ENCODE data around the gene DES. TPM values are rescaled to one million over a fixed set of nuclear protein-coding genes. Genes with fewer than 3 reads are reported as not detected.

Gene DES
- total RNA-seq, 1 donor from 2014 or later = not detected

DNA sequence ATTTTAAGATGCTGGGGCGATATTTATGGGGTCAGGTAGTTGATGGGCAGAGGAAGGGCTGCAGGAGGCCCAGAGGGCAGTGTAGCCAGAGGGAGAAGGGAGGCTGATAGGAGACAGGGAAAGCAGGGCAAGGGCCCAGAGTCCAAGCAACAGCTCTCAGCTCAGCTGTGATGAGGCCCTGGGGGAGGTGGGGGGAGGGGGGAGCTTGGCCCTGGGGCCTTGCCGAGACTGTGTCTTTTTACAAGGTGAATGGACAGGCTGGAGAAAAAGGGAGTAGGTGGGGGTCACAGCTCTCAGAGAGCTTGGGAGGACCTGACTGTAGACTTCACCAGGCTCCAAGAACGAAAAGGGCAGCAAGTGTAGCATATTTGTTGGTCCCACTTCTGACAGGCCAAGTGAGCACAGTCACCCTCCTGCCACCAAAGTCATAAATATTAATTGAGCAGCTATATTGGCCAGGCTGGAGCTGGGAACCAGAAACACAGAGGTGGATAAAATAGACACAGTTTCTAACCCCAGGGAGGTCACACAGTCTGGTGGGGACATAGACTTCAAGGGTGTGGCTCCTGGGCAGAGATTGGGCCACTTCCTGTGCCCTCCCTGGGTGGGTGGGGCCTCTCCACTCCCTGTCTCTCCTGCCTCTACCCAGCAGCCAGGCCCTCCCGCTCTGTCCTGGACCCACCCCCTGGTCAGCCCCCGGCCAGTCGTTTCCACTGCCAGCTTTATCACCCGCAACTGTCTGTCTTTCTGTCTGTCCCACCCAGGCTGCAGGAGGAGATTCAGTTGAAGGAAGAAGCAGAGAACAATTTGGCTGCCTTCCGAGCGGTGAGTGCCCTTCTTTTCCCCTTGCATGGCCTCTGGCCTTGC, 1.4 kb downstream of the DES start:
- DNase-seq (ENCODE audit: extremely low read depth, low read depth, low spot score) = no peak

DNA sequence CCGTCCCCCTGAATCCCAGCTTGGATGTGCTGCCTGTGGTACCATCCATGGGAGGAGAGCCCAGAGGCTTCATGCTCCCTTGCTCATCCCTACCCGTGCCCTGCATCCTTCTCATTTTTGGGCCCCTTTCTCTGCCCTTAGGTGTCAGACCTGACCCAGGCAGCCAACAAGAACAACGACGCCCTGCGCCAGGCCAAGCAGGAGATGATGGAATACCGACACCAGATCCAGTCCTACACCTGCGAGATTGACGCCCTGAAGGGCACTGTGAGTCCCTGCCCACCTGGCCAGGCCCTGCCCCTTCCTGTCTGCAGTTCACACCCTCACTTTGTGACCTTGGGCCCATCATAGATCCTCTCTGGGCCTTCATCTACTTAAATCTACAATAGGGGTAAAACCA, 2.5 kb downstream of the DES start:
- DNase-seq (ENCODE audit: extremely low read depth, low read depth, low spot score) = no peak

GRCh38 chr2:219421323-219421722, 3.1 kb downstream of the DES start:
- DNase-seq (ENCODE audit: extremely low read depth, low read depth, low spot score) = no peak

GRCh38 chr2:219422952-219423534, 4.9 kb downstream of the DES start:
- DNase-seq (ENCODE audit: extremely low read depth, low read depth, low spot score) = no peak

DNA sequence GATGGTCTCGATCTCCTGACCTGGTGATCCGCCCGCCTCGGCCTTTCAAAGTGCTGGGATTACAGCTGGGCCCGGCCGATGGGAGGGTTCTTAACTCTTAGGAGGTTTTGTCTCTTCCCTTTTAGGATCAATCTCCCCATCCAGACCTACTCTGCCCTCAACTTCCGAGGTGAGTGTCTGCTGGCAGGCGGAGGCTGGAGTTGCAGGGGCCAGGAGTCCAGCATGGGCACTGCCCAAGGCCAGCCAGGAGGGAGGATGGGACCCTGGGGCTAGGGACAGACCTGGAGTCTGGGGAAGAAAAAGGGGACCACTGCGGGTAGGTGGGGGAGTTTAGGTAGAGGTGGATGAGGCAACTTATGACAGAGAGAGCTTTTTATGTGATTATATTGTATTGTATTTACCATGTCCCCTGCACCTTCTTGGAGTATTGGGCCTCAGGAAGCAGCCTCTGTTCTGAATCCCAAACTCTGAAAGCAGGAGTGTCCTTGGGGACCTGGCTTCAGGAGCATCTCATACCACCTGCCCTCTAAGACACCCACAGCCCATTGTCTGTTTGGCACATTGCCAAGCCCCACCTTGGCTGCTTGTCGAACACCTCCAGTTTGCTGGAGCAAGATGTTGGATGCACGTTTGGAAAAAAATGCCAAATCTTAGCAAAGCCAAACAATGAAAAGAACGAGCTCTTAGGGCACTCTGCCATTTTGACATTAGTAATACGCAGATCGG, 5.6 kb downstream of the DES start:
- DNase-seq (ENCODE audit: extremely low read depth, low read depth, low spot score) = no peak

DNA sequence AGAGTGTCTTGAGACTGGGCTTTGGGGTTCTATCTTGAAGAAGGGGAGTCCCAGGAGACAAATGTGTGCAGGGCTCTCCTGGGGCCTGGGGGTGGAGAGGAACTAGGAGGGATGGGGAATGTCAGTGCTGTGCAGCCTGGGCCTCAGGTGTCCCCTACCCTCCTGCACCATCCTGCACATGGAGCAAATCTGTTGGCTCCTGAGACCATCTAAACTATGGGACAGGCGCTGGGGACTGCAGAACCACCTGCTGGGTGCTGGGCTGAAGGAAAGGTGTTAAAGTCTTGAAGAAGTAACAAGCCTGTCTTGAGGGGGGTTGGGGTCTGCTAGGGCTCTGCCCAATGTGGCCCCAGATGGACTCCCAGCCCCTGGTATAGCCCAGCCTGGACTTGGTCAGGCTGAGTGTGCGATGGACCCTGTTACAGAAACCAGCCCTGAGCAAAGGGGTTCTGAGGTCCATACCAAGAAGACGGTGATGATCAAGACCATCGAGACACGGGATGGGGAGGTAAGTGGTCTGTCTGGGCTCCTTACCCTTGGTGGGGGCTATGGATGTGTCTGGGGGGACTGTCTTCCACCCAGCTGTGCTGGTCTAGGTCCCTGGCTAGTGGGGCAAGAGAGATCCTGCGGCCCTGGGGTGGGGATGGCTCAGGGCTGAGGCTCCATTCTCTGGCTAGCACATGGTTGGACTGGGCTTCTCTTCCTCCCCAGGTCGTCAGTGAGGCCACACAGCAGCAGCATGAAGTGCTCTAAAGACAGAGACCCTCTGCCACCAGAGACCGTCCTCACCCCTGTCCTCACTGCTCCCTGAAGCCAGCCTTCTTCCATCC, 7.3 kb downstream of the DES start:
- no peak for DNase-seq (ENCODE audit: extremely low read depth, low read depth, low spot score)

DNA sequence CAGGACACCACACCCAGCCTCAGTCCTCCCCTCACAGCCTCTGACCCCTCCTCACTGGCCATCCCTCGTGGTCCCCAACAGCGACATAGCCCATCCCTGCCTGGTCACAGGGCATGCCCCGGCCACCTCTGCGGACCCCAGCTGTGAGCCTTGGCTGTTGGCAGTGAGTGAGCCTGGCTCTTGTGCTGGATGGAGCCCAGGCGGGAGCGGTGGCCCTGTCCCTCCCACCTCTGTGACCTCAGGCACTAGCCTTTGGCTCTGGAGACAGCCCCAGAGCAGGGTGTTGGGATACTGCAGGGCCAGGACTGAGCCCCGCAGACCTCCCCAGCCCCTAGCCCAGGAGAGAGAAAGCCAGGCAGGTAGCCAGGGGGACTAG, 7.9 kb downstream of the DES start:
- no peak for DNase-seq (ENCODE audit: extremely low read depth, low read depth, low spot score)

DNA sequence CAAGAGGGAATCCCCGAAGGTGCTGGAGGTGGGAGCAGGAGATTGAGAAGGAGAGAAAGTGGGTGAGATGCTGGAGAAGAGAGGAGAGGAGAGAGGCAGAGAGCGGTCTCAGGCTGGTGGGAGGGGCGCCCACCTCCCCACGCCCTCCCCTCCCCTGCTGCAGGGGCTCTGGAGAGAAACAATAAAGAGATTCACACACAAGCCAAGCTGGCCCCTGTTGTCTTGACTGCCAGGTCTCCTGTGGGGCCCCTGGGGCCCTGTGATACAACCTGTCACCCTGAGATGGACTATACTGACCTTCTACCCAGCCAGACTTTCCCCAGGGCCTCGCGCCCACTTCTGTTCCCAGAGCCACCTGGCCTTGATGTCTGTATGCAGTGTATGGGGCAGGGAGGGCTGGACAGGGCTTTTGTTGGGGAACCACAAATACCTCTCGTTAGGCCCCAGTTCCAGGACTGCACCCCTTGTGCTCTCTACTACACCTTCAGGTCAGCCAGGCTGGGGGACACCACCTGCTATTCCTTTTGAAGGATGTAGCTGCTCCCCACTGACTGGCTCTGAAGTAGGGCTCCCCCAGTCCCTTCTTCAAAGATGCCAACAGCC, 8.5 kb downstream of the DES start:
- no peak for DNase-seq (ENCODE audit: extremely low read depth, low read depth, low spot score)

- no peak for DNase-seq (ENCODE audit: extremely low read depth, low read depth, low spot score)
Measured at GRCh38 chr2:219428469-219428868, 10.3 kb downstream of the DES start.

GRCh38 chr2:219429958-219430606, 11.9 kb downstream of the DES start:
- no peak for DNase-seq (ENCODE audit: extremely low read depth, low read depth, low spot score)

DNA sequence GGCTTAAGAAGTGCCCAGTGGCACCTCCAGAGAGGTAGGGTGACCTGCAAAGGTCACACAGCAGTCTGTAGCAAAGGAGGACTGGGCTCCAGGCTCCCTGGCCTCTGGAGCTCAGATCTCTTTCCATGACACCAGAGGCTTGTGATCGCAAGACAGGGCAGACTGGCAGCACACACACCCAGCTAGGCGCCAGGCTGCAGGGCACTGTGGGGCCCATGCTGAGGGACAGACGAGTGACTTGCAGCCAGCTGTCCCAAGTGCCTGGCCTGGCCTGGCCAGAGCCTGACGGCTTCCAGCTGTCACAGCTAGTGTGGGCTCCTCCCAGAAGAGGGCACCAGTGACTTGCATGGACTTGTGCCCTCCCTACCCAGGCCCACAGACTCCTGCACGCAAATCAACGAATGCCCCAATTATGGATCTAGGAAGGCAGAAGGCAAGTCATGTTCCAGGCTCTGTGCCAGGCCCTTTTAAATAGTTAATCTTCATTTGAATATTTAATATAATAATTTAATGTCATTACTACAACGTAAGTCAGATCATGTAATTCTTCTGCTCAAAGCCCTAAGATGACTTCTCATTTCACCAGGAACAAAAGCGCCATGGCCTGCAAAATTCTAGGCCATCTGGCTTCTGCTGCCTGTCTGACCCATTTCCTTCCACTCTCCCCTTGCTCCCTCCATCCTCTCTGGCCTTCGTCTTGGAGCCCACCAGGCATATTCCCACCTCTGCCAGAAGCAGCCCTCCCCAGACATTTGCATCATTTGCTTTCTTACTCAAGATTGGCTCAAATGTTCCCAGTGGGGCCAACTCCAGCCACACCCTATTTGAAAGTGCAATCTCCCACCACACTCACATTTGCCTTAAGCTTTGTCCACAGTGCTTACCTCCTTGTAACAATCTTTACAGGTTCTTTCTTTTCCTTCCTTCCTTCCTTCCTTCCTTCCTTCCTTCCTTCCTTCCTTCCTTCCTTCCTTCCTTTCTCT, 12.7 kb downstream of the DES start:
- no peak for DNase-seq (ENCODE audit: extremely low read depth, low read depth, low spot score)

GRCh38 chr2:219433666-219434467, 15.7 kb downstream of the DES start:
- DNase-seq (ENCODE audit: extremely low read depth, low read depth, low spot score) = no peak

- DNase-seq (ENCODE audit: extremely low read depth, low read depth, low spot score) = no peak
Measured at GRCh38 chr2:219434468-219434717, 16.2 kb downstream of the DES start.

DNA sequence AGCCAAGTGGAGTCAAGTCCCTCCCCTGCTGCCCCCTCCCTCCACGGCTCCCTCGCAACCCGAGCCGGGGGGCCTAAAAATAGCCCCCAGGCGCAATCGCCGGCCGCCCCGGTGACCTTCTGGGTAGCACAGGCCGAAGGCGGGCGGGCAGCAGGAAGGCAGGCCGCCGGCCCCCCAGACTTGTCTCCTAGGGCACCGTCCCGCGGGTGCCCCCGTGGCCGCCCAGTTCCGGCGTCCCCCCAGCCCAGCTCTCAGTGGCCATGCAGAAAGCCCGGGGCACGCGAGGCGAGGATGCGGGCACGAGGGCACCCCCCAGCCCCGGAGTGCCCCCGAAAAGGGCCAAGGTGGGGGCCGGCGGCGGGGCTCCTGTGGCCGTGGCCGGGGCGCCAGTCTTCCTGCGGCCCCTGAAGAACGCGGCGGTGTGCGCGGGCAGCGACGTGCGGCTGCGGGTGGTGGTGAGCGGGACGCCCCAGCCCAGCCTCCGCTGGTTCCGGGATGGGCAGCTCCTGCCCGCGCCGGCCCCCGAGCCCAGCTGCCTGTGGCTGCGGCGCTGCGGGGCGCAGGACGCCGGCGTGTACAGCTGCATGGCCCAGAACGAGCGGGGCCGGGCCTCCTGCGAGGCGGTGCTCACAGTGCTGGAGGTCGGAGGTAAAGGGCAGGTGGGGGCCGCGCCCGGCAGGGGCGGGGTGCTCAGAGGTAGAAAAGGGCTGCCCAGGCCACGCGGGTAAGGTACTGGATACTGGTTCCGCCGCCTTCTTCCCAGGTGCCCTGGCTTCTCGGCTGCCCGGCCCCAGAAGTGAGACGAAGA, 16.7 kb downstream of the DES start, which contains the start of gene SPEG:
SPEG (plus strand) TSS at position 126 of the 808 bp plus-strand sequence; CDS start at position 261, 135 bp downstream.
- no peak for DNase-seq (ENCODE audit: extremely low read depth, low read depth, low spot score)

GRCh38 chr2:219435701-219436100, 17.5 kb downstream of the DES start:
- no peak for DNase-seq (ENCODE audit: extremely low read depth, low read depth, low spot score)

GRCh38 chr2:219436491-219436890, 18.3 kb downstream of the DES start:
- no peak for DNase-seq (ENCODE audit: extremely low read depth, low read depth, low spot score)

DNA sequence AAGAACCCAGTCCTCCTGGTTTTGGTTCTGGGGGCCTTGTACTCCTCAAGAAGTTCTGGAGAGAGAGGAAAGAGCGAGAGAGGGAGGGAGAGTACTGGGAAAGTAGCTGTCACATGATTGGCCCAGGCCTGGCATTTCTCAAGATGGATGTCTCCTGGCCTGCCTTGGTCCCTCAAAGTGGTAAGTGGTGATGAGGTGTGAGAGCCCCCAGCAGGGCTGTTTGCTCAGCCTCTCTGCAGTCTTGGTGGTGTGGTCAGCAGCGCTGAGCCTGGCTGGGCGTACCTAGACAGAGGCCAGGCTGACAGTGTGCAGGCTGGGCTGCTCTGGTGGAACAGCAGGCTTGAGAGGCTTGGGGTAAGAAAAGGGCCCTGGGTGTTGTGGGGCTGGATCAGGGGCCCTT, 19.0 kb downstream of the DES start:
- DNase-seq (ENCODE audit: extremely low read depth, low read depth, low spot score) = no peak

Measured in glomerular endothelial cell (primary cell).